ENCODE results near the gene DOC2B.
"Not testable (repeated sequence)": the region's sequence is repeated elsewhere in the genome, so short reads cannot be mapped to it uniquely, and the experiment has no call there.

Gene DOC2B

GRCh38 chr17:181245-182049, at the start of gene DOC2B:
TSS of gene DOC2B (minus strand) at chr17:181650. CDS start at chr17:181479, 171 bp downstream.
- Histone ChIP-seq H3K4me1 (ENCODE audit: insufficient read depth, low read length) (peaks cover 6% of the 10 kb centered on the region; the same call in 1 of the 2 replicates), H3K9ac (ENCODE audit: low read depth, low read length) (peak within 1 kb of the TSS; percentile 66), H3K9me3 (ENCODE audit: control insufficient read depth, insufficient read depth, low read length) (no peaks in the 10 kb centered on the region), H3K36me3 (ENCODE audit: insufficient read depth, low read length) (no peaks in the 10 kb centered on the region)

GRCh38 chr17:230395-230770, 48.9 kb upstream of the DOC2B start:
- no peak overlapping the region for H3K9ac ChIP-seq (ENCODE audit: low read depth, low read length)
- H3K36me3 ChIP-seq (ENCODE audit: insufficient read depth, low read length), result no peaks in the 10 kb centered on the region
- H3K4me1 ChIP-seq (ENCODE audit: insufficient read depth, low read length), result peaks cover 11% of the 10 kb centered on the region; the same call in 1 of the 2 replicates
- no peaks in the 10 kb centered on the region for H3K9me3 ChIP-seq (ENCODE audit: control insufficient read depth, insufficient read depth, low read length)

- Histone ChIP-seq H3K4me1 (ENCODE audit: insufficient read depth, low read length) (peaks cover 10% of the 10 kb centered on the region; the same call in 1 of the 2 replicates), H3K36me3 (ENCODE audit: insufficient read depth, low read length) (no peaks in the 10 kb centered on the region), H3K9me3 (ENCODE audit: control insufficient read depth, insufficient read depth, low read length) (no peaks in the 10 kb centered on the region), H3K9ac (ENCODE audit: low read depth, low read length) (no peak overlapping the region)
Measured at GRCh38 chr17:229709-230394, 48.4 kb upstream of the DOC2B start.

- Histone ChIP-seq H3K9me3 (ENCODE audit: control insufficient read depth, insufficient read depth, low read length) (no peaks in the 10 kb centered on the region), H3K36me3 (ENCODE audit: insufficient read depth, low read length) (no peaks in the 10 kb centered on the region), H3K9ac (ENCODE audit: low read depth, low read length) (no peak overlapping the region), H3K4me1 (ENCODE audit: insufficient read depth, low read length) (peaks cover 3% of the 10 kb centered on the region; the same call in 1 of the 2 replicates)
Measured at GRCh38 chr17:228951-229708, 47.7 kb upstream of the DOC2B start.

- Histone ChIP-seq H3K9ac (ENCODE audit: low read depth, low read length) (no peak overlapping the region), H3K9me3 (ENCODE audit: control insufficient read depth, insufficient read depth, low read length) (no peaks in the 10 kb centered on the region), H3K4me1 (ENCODE audit: insufficient read depth, low read length) (peaks cover 1% of the 10 kb centered on the region; the same call in 1 of the 2 replicates), H3K36me3 (ENCODE audit: insufficient read depth, low read length) (no peaks in the 10 kb centered on the region)
Measured at GRCh38 chr17:227946-228615, 46.6 kb upstream of the DOC2B start.

- Histone ChIP-seq H3K4me1 (ENCODE audit: insufficient read depth, low read length) (no peaks in the 10 kb centered on the region), H3K36me3 (ENCODE audit: insufficient read depth, low read length) (no peaks in the 10 kb centered on the region), H3K9me3 (ENCODE audit: control insufficient read depth, insufficient read depth, low read length) (no peaks in the 10 kb centered on the region), H3K9ac (ENCODE audit: low read depth, low read length) (no peak overlapping the region)
Measured at GRCh38 chr17:227078-227945, 45.9 kb upstream of the DOC2B start.

GRCh38 chr17:226108-227077, 44.9 kb upstream of the DOC2B start:
- Histone ChIP-seq H3K36me3 (ENCODE audit: insufficient read depth, low read length) (no peaks in the 10 kb centered on the region), H3K4me1 (ENCODE audit: insufficient read depth, low read length) (no peaks in the 10 kb centered on the region), H3K9ac (ENCODE audit: low read depth, low read length) (no peak overlapping the region), H3K9me3 (ENCODE audit: control insufficient read depth, insufficient read depth, low read length) (no peaks in the 10 kb centered on the region)

- no peak overlapping the region for H3K9ac ChIP-seq (ENCODE audit: low read depth, low read length)
- no peaks in the 10 kb centered on the region for H3K4me1 ChIP-seq (ENCODE audit: insufficient read depth, low read length)
- H3K9me3 ChIP-seq (ENCODE audit: control insufficient read depth, insufficient read depth, low read length), result no peaks in the 10 kb centered on the region
- H3K36me3 ChIP-seq (ENCODE audit: insufficient read depth, low read length), result no peaks in the 10 kb centered on the region
Measured at GRCh38 chr17:225551-225950, 44.1 kb upstream of the DOC2B start.

GRCh38 chr17:224576-224975, 43.1 kb upstream of the DOC2B start:
- H3K9me3 ChIP-seq (ENCODE audit: control insufficient read depth, insufficient read depth, low read length); H3K9ac ChIP-seq (ENCODE audit: low read depth, low read length); H3K4me1 ChIP-seq (ENCODE audit: insufficient read depth, low read length); H3K36me3 ChIP-seq (ENCODE audit: insufficient read depth, low read length): not testable (repeated sequence)

- no peaks in the 10 kb centered on the region for H3K9me3 ChIP-seq (ENCODE audit: control insufficient read depth, insufficient read depth, low read length)
- no peak overlapping the region for H3K9ac ChIP-seq (ENCODE audit: low read depth, low read length)
- H3K4me1 ChIP-seq (ENCODE audit: insufficient read depth, low read length), result no peaks in the 10 kb centered on the region
- H3K36me3 ChIP-seq (ENCODE audit: insufficient read depth, low read length), result no peaks in the 10 kb centered on the region
Measured at GRCh38 chr17:223723-224471, 42.4 kb upstream of the DOC2B start.

GRCh38 chr17:222172-222571, 40.7 kb upstream of the DOC2B start:
- no peaks in the 10 kb centered on the region for H3K36me3 ChIP-seq (ENCODE audit: insufficient read depth, low read length)
- no peaks in the 10 kb centered on the region for H3K4me1 ChIP-seq (ENCODE audit: insufficient read depth, low read length)

GRCh38 chr17:219696-220095, 38.2 kb upstream of the DOC2B start:
- H3K9me3 ChIP-seq (ENCODE audit: control insufficient read depth, insufficient read depth, low read length), result no peaks in the 10 kb centered on the region
- H3K4me1 ChIP-seq (ENCODE audit: insufficient read depth, low read length), result no peaks in the 10 kb centered on the region
- H3K36me3 ChIP-seq (ENCODE audit: insufficient read depth, low read length), result no peaks in the 10 kb centered on the region
- no peak overlapping the region for H3K9ac ChIP-seq (ENCODE audit: low read depth, low read length)

More at GRCh38 chr17:222172-222571, 40.7 kb upstream of the DOC2B start:
- H3K9ac ChIP-seq (ENCODE audit: low read depth, low read length), result no peak overlapping the region
- no peaks in the 10 kb centered on the region for H3K9me3 ChIP-seq (ENCODE audit: control insufficient read depth, insufficient read depth, low read length)
